Fibroblast of villous mesenchyme (primary cell): ENCODE measurements around the gene KCNJ10. TPM values are rescaled to one million over a fixed set of nuclear protein-coding genes. Genes with fewer than 3 reads are reported as not detected.
A peak's percentile ranks its signal among the peaks of the same experiment; 100 is the strongest.

Source experiments
- DNase-seq: peaks from one replicate; pipeline ENCODE4 v3.0.0-alpha.2; 2010; ENCODE audit warnings: low read depth
- H3K4me3 ChIP-seq: 2 replicates; pipeline ENCODE4 v1.5.1; 2011; ENCODE audit warnings: low read depth, mild to moderate bottlenecking, low read length
- total RNA-seq: library from RNA; depleted of rRNA; stranded (reverse); fragments of >200 nt; gene quantifications from 2 replicates; pipeline ENCODE4 v1.2.3, GENCODE V29; 2012
- TF ChIP-seq, protein P1 (sequence below): IDR thresholded peaks from 2 replicates; pipeline ENCODE4 v1.5.1; 2012; ENCODE audit warnings: low read depth, mild to moderate bottlenecking, low read length; ENCODE audit not compliant: insufficient read depth

Gene KCNJ10
- total RNA-seq, 1 donor: not detected

GRCh38 chr1:160105155-160105554 lies 35.2 kb upstream of the KCNJ10 start:
- no peak overlapping the region for H3K4me3 ChIP-seq
- DNase-seq: no peak
- TF ChIP-seq, protein P1, sequence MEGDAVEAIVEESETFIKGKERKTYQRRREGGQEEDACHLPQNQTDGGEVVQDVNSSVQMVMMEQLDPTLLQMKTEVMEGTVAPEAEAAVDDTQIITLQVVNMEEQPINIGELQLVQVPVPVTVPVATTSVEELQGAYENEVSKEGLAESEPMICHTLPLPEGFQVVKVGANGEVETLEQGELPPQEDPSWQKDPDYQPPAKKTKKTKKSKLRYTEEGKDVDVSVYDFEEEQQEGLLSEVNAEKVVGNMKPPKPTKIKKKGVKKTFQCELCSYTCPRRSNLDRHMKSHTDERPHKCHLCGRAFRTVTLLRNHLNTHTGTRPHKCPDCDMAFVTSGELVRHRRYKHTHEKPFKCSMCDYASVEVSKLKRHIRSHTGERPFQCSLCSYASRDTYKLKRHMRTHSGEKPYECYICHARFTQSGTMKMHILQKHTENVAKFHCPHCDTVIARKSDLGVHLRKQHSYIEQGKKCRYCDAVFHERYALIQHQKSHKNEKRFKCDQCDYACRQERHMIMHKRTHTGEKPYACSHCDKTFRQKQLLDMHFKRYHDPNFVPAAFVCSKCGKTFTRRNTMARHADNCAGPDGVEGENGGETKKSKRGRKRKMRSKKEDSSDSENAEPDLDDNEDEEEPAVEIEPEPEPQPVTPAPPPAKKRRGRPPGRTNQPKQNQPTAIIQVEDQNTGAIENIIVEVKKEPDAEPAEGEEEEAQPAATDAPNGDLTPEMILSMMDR: no peak

- no peak overlapping the region for H3K4me3 ChIP-seq
- TF ChIP-seq, protein P1: no peak
- no peak for DNase-seq
These were observed 34.5 kb upstream of the KCNJ10 start for GRCh38 chr1:160104486-160104885.

DNA sequence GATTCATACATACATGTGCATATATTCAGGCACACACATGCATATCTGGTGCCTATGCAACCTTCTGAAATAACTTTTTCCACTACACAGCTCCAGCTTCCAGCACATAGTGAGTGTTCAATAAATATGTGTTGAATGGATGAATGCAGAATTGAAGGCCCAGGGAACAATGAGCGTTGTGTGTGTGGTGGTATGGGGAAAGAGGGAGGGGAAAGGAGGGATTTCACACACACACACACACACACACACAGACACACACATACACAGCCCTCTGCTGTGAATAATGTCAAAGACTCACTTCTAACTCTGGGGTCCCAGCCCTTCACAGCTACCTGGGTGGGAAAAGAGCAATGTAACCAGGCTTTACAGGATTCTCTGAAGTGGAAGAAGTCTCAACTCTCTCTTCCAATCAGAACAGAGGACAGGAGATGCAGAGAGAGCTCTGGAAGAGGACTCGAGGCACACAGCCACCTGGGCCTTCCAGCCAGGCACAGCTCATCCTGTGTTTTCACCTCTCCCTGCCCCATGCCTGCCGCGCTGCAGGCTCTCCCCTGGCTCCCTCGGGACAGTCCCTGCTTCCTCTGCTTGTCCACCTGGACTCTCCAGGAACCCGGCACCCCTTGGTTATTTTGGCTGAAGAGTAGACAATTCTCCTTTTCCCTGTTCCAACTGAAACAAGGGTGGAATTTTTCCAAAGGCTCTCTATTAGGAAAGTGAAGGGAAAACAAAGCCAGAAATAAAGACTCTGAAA lies 33.9 kb upstream of the KCNJ10 start:
- TF ChIP-seq, protein P1: no peak
- no peak overlapping the region for H3K4me3 ChIP-seq
- DNase-seq: no peak

DNA sequence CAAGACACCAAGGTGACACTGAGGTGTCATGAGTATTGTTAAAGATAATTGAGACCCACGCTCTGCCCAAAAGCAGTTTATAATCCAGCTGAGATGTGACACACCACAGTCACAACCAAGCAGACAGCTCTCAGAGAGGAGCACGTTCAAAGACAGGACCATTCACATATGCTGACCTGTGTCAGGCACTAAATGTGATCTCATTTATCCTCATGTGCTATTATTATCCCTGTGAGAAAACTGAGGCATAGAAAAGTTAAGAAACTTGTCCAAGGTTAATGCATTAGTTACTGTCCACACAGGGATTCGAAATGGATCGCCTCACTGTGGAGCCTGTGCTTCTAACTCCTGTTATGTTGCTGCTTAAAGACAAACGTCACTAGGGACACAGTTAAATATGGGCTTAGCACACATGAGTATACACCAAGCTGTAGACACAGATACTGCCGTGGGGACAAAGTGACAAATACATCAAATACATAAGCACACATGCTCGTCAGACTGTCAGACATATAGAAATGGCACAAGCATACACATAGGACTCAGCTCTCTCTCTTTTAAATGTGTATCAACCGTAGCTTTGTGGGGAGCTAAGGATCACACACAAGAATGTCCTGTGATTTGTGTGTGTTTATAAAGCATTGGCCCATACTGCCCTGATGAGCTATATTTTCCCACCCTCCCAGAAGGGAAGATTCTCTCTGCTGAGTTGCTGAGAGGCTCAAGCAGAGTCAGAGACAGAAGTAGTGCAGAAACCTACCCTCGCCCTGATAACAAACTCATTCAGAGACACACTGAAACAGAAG lies 32.0 kb upstream of the KCNJ10 start:
- TF ChIP-seq, protein P1: no peak
- peak; percentile 20 for DNase-seq
- no peak overlapping the region for H3K4me3 ChIP-seq

GRCh38 chr1:160101037-160101716 lies 31.2 kb upstream of the KCNJ10 start:
- TF ChIP-seq, protein P1: peak; percentile 98
- DNase-seq: peak; percentile 69
- H3K4me3 ChIP-seq: no peak overlapping the region

DNA sequence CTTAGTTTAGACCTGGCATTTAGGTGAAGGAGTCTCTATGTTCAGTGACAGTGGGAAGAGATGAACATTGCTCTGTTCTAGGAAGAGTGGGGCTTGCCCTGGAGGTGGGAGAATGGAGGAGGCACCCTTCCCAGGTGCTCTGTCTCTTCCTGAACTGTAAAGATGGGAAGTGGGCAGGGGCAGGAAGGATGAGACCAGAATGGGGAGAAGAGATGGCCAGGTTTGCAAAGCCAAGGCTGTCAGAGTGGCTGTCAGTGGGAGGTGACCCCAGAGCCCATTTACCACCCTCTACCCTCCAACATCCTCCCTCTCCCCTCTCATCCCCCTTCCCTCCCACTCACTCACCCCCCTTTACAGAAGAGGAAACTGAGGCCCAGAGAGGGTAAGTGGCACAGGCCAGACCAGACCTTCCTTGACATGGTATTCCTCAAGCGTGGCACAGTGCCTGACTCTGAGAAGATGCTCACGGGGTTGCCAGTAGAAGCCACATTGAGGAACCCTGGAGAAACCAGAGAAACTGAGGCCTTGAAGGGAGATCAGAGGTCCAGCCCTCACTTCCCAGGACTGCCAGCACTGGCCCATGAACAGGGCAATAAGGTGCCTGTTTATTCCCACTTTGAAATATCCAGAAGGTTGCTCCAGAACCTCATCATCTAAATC lies 29.9 kb upstream of the KCNJ10 start:
- TF ChIP-seq, protein P1: no peak
- H3K4me3 ChIP-seq: no peak overlapping the region
- DNase-seq: no peak
